ENCODE measurements around the gene C4orf50.

The C4orf50 gene

GRCh38 chr4:5945171-5945570 lies 73.1 kb downstream of the C4orf50 start:
- DNase-seq (ENCODE audit: extremely low read depth, low read depth): no peak

GRCh38 chr4:5943561-5943960 lies 74.7 kb downstream of the C4orf50 start:
- DNase-seq (ENCODE audit: extremely low read depth, low read depth): no peak
- TF ChIP-seq CTCF (IDR thresholded peaks at IDR 0.05; ENCODE audit: low read depth, low read length): no peak

More at GRCh38 chr4:5945171-5945570, 73.1 kb downstream of the C4orf50 start:
- no peak for TF ChIP-seq CTCF (IDR thresholded peaks at IDR 0.05; ENCODE audit: low read depth, low read length)

GRCh38 chr4:5942947-5943346 lies 75.3 kb downstream of the C4orf50 start:
- no peak for TF ChIP-seq CTCF (IDR thresholded peaks at IDR 0.05; ENCODE audit: low read depth, low read length)
- DNase-seq (ENCODE audit: extremely low read depth, low read depth): no peak

- no peak for DNase-seq (ENCODE audit: extremely low read depth, low read depth)
- no peak for TF ChIP-seq CTCF (IDR thresholded peaks at IDR 0.05; ENCODE audit: low read depth, low read length)
Observed at GRCh38 chr4:5941601-5942000, 76.6 kb downstream of the C4orf50 start.

- DNase-seq (ENCODE audit: extremely low read depth, low read depth): no peak
- TF ChIP-seq CTCF (IDR thresholded peaks at IDR 0.05; ENCODE audit: low read depth, low read length): no peak
Observed at GRCh38 chr4:5940470-5941203, 77.6 kb downstream of the C4orf50 start.

GRCh38 chr4:5933996-5934831 lies 84.0 kb downstream of the C4orf50 start:
- no peak for TF ChIP-seq CTCF (IDR thresholded peaks at IDR 0.05; ENCODE audit: low read depth, low read length)
- no peak for DNase-seq (ENCODE audit: extremely low read depth, low read depth)

- no peak for TF ChIP-seq CTCF (IDR thresholded peaks at IDR 0.05; ENCODE audit: low read depth, low read length)
- DNase-seq (ENCODE audit: extremely low read depth, low read depth): no peak
Observed at GRCh38 chr4:5933116-5933515, 85.1 kb downstream of the C4orf50 start.
